ENCODE results near the gene KATNIP.
"Not testable (repeated sequence)": the region's sequence is repeated elsewhere in the genome, so short reads cannot be mapped to it uniquely, and the experiment has no call there.

The KATNIP gene

DNA sequence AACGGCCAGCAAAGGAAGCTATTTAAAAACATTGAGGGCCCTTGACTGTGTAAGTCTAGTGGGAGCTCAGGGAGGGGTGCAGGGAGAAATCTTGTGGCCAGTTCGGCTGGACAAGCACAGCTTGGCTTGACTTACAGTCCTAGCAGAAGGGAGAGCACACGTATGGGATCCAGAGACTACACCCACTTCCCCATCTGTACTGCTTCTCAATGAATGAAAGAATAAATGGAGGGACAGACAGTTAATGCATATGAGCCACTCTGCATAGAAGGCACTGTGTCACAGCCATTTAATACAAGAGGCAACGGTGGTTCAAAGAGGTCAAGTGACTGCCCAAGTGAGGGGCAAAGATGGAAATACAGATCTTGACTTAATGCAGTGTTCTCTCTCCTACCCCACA is 15.7 kb upstream of the KATNIP start:
- no peak for DNase-seq (ENCODE audit: low read depth, low spot score)

DNA sequence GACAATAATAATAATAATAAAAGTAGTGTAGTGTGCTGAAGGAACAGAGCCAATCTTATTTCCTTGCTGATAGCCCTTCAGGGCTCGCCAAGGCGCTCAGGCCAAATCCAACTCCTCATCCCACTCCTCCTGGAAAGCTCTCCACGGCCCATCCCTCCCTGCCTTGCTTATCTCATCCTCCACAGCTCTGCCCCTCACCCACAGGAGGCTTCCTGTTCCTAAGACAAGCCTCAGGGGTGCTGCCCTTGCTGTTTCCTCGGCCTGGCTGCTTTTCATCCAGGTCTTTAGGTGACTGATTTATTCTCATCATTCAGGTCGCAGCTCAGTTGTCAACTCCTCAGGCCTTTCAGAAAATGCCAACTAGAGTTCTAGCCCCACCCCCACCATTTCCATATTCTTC is 11.4 kb upstream of the KATNIP start:
- DNase-seq (ENCODE audit: low read depth, low spot score): no peak

DNA sequence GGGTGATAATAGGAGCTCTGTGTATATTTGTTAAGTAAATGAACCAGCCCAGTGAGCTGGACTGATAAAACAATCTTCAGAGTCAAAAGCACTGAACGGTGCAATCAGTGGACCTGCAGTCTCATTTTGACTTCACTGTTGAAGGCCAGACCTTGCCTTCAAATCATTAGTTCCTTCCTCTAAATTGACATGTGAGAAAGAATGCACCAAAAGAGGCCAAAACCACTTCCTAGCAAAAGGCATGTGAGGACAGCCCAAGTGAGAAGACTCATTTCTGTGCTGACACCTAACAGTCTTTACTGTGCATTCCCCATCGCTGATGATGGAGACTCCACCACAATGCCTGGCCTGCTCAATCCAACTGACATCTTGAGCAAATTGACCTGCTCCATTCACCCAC is 10.8 kb upstream of the KATNIP start:
- DNase-seq (ENCODE audit: low read depth, low spot score): no peak

DNA sequence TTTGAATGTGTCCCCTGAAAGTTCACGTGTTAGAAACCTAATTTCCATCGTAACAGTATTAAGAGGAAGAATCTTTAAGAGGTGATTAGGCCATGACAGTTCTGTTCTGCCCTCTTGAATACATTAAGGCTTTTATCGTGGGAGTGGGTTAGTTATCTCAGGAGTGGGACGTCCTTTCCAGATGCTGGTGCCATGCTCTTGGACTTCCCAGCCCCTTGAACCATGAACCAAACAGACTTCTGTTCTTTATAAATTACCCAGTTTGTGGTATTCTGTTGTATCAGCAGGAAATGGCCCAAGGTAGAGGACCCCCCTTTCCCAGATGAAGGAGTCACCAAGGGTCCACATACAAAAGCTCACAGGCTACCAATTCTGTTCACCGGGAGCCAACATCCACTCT is 10.3 kb upstream of the KATNIP start:
- DNase-seq (ENCODE audit: low read depth, low spot score): no peak

DNA sequence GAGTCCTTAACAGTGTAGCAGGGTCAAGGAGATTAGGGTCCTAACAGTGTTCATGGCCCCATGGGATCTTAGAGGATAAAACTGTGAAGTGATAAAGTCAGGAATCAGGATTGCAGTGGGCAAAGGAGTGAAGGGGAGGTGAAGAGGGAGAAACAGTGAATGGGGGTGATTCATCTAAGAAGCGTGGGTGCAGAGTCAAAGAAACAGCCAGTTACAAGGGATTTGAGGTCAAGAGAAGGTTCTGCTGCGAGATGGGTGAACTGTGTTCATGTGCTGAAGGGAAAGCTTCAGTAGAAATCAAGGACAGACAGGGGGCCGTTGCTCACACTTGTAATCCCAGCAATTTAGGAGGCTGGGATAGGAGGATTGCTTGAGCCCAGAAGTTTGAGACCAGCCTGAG is 6.1 kb upstream of the KATNIP start:
- DNase-seq (ENCODE audit: low read depth, low spot score): no peak

DNA sequence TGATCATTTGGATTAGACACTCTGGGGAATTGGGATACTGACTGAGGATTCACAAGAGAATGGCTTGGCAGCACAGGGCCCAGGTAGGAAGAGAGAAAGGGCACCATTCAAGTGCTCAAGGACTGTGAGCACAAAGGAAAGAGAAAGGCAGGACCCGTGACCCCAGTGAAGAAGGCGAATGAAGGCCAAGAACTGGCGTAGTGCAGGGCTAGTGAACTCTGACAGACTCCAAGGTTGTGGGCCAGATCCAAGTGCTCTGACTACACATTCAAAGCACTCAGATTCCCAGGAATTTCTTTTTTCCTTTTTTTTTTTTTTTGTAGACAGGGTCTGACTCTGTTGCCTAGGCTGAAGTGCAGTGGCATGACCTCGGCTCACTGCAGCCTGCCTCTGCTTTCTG is 5.3 kb upstream of the KATNIP start:
- no peak for DNase-seq (ENCODE audit: low read depth, low spot score)

DNA sequence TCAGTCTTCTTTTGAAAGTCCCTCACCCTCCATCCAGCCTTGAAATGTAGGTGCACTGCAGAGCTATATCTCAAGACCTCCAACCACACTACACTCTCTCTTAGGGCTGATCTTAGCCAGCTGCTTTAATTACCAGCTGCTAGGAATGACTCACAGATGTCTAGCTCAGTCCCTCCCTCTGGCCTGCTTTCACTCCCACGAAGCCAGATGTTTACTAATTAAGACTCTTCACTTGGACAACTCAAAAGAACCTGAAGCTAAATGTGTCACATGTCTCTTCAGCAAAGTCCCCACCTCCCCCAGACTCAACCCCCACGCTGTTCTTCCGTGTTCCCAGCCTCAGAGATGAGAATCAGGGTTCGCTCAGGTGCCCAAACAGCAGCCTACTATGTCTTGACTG is 2.8 kb upstream of the KATNIP start:
- peak; percentile 30 for DNase-seq (ENCODE audit: low read depth, low spot score)

DNA sequence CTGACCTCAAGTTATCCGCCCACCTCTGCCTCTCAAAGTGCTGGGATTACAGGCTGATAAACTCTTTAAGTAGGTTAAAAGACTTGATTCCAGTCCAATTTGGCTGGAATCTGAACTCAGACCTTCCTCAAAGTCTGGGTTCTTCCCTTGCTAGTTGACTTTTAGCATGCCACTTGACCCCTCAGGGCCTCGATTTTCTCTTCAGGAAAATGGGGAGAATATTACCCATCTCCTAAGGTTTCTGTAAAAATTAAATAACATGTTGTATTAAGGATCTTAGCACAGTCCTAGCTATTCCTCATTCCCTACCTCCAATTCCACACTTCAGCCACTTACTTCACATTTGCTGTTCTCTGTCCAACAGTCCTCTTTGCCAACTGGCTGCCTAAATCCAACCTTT is 2.1 kb upstream of the KATNIP start:
- no peak for DNase-seq (ENCODE audit: low read depth, low spot score)

DNA sequence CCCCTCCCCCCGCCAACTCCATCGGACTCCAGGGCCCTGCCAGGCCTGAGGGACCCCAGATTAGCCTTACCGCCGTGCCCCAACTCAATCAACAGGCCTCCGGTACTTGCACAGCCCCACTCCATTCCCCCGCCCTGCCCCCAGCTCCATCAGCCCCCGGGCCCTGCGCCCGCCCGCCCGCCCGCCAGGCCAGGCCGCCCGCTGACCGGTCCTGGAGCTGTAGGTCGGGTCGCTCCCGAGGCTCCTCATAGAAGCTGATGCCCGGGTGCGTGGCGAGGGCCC is 539 bp upstream of the KATNIP start:
- DNase-seq (ENCODE audit: low read depth, low spot score): no peak

DNA sequence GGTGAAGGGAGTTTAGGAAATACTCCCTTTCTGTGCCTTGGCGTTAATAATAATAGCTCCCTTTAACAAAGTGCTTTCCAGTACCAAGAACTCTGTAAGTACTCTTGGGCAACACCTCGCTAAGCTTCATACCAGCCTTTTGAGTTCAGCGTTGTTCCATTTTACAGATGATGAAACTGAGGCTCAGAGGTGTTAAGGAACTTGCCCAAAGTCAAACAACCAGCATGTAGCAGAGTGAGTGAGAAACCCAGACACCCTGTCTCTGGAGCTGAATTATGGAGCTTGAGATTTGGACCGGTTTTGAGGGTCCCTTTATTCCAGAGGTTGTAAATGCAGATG is 607 bp downstream of the KATNIP start:
- no peak for DNase-seq (ENCODE audit: low read depth, low spot score)

DNA sequence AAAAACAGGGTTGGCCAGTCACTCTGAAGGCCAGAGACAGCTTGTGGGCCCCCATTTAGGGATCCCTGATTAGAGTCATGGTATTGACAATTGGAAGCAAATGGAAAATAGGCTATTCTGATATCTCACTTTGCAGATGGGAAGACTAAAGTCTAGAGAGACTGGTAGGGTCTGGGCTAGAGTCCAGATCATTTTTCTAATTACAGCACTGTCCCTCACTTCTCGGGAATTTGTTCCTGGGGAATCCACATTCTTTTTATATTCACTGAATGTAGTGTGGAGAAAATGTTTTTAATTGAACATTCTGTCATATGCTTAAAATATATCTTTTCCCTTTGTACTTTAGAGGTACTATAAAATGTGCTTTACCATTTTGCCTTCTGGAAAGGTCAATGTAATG is 1.1 kb downstream of the KATNIP start:
- no peak for DNase-seq (ENCODE audit: low read depth, low spot score)

DNA sequence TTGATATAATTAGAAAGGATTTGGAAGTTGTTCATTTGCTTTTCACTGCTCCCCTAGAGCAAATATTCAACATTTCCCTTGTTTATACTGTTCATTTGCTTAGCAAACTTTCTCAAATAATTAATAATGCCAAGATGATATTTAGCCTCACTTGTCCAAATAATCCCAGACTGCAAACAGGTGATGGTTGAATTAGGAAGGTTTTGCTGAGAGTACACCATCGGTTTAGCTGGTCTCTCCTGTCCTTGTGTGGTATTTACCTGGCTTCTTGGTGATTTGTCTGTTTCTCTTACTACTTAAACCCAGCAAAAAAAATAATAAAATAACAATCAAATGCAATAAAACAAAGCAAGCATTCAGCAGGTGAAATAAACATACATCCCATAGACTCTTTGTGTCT is 6.5 kb downstream of the KATNIP start:
- DNase-seq (ENCODE audit: low read depth, low spot score): no peak

DNA sequence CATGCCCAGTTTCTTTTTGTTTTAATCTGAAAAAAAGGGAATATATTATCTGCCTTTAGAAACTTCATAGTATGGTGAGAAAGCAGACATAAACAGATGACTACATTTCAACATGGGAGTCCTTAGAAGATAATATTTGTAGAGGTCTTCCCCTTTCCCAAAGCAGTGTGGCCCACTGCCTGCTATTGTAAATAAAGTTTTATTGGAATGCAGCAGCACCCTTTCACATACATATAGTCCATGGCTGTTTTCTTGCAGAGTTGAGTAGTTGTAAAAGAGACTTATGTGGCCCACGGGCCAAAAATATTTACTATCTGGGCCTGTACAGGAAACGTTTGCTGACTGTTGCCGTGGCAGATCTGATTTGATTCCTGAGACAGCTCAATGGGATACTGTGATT is 8.5 kb downstream of the KATNIP start:
- no peak for DNase-seq (ENCODE audit: low read depth, low spot score)

DNA sequence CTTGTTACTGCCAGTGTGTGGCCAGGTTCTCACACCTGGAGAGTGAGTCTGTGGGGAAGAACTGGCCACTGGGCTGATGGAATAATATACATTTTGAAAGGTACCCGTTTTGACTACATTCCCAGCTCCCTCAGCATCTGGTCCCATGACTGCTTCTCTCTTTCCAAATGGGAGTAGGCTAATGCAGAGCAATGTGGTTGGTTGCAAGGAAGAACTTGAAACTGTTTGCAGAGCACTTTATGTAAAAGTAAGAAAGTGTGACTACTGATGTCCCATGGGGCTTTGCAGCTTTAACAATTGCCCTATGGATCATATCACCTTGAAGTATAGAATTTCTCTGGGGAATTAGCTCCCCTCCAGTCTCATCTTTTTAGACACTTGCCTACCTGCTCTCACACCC is 9.0 kb downstream of the KATNIP start:
- no peak for DNase-seq (ENCODE audit: low read depth, low spot score)

DNA sequence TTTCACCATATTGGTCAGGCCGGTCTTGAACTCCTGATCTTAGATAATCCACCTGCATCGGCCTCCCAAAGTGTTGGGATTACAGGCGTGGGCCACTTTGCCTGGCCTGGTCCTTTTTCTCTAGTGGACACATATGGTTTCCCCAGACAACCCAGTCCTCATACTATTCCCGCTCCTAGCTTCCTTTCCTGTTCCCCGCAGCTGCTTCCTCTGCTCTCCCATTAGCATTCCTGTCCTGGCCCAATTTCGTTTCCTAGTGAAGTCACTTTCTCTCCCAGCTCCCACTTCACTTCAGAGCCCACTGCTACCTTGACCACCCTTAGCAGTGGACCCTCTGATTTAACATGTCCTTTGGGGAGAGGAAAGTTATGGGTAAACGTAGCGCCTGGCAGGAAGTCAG is 11.3 kb downstream of the KATNIP start:
- DNase-seq (ENCODE audit: low read depth, low spot score): no peak

DNA sequence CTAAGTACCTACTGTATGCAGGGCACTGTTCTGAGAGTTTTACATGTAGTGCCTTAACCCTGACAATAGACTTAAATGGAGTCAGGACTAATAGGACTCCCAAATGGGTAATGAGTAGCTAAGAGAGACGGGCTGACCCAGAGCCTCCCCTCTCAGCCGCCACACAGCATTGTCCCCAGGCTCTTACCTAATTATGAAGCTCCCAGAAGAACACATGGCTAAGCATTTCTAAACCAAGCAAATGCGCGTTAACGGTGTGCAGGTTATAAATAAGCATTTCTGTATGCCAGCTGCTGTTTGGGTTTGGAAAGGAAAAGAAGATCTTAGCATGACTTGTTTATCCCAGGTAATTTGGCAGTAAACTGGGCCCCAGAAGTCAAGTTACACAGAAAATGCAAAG is 14.3 kb downstream of the KATNIP start:
- DNase-seq (ENCODE audit: low read depth, low spot score): no peak

DNA sequence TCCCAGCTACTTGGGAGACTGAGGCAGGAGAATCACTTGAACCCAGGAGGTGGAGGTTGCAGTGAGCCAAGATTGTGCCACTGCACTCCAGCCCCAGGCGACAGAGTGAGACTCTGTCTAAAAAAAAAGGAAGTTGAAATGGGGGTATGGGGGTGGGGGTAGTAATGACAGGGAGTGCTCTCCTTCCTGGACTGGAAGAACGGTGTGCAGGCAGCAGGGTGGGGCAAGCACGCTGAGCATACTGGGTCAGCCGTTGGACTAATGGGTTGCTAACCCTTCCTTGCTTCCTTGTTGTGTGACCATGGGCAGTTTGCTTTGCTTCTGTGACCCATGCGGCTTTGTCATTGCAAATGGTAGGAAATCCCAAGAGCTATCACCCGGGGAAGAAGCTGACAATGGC is 16.5 kb downstream of the KATNIP start:
- DNase-seq (ENCODE audit: low read depth, low spot score): no peak

DNA sequence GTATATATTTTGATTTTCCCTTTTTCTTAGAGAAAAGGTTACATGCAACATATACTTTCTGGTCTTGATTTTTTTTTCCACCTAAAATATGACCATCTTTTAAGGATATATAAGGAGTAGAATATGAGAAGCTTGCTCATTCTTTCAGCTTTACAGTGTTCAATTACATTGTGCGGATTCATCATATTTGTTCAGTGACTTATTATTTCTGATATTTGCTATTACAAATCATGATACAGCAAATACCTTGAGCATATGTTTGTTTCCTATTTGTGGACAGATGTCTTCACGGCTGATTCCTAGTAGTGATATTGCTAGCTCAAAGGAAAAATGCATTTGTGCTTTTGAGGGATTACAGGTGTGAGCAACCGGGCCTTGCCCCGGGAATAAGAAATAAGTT is 18.1 kb downstream of the KATNIP start:
- DNase-seq (ENCODE audit: low read depth, low spot score): no peak

DNA sequence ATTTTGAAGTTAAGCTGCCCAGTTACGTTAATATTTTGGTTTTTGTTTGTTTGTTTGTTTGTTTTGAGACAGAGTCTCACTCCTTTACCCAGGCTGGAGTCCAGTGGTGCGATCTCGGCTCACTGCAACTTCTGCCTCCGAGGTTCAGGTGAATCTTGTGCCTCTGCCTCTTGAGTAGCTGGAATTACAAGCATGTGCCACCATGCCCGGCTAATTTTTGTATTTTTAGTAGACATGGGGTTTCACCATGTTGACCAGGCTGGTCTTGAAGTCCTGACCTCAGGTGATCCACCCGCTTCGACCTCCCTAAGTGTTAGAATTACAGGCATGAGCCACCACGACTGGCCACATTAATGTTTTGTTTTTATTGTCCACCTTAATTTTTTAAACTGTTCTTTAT is 21.0 kb downstream of the KATNIP start:
- DNase-seq (ENCODE audit: low read depth, low spot score): not testable (repeated sequence)

DNA sequence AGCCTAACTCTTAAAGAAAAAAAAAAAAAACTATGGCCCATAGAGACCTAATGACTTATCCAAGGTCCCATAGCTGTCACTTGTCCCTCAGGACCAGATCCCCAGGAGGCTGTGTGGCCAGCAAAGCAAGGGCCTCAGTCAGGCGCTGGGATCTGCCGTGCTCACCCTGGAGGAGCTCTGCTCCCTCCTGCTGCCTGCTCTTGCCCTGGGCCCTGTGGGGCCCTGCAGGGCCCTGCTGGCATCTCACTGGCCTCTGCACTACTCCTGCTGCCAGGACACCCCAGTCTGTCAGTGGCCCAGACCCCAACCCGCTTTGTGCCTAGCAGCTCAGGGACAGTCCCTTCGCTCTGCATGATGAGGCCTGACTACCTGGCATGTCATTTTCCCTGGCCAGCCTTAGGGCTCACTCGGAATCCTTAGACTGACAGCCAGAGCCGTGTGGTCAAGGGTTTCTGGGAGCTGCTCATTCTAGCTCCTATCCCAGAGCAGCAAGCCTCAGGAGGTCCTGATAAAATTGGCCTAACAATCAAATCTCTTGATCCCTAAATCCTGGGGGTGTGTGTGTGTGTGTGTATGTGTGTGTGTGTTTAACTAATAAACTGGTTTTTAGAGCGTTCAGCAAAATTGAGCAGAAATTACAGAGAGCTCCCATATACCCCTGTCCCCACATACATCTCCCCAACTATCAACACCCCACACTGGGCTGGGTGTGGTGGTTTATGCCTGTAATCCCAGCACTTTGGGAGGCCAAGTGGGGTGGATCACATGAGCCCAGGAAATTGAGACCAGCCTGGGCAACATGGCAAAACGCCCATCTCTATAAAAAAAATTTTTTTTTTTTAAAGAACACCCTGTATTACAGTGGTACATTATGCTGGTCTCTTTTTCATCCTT is 21.7 kb downstream of the KATNIP start:
- DNase-seq (ENCODE audit: low read depth, low spot score): no peak

DNA sequence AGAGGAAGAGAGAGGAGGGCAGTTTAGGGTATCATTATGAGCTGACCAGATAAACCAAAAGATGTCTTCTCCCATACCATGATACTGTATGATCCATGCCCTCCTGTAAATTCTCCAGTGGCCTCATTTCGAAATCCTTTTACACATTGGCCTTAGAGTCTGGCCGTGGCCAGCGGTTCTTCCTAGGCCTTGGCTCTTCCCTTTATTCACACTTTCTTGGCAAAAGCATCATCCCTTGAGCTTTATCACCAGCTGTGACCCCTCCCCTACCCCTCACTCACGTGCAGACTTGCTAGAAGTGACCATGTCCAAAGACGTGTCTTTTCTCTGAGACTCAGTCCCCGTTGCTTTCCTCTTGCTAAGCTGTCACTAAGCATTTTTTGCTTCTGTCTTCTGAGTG is 22.8 kb downstream of the KATNIP start:
- no peak for DNase-seq (ENCODE audit: low read depth, low spot score)

DNA sequence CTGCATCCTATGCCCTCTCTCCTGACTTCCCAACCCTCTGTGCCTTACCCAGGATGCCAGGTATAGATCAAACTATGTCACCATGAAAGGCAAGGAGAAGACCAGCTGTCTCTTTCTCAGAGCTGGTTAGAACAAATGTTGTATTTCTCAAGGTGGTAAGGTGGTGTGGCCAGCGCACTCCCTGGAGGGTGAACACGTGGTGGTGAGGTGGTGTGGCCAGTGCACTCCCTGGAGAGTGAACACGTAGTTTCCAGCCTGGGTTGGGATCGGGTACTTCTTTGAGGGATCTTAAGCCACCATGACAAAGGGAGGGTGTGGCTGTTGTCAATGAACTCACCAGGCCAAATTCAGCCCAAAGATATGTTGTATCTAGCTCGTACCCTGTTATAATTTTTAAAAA is 26.8 kb downstream of the KATNIP start:
- no peak for DNase-seq (ENCODE audit: low read depth, low spot score)

DNA sequence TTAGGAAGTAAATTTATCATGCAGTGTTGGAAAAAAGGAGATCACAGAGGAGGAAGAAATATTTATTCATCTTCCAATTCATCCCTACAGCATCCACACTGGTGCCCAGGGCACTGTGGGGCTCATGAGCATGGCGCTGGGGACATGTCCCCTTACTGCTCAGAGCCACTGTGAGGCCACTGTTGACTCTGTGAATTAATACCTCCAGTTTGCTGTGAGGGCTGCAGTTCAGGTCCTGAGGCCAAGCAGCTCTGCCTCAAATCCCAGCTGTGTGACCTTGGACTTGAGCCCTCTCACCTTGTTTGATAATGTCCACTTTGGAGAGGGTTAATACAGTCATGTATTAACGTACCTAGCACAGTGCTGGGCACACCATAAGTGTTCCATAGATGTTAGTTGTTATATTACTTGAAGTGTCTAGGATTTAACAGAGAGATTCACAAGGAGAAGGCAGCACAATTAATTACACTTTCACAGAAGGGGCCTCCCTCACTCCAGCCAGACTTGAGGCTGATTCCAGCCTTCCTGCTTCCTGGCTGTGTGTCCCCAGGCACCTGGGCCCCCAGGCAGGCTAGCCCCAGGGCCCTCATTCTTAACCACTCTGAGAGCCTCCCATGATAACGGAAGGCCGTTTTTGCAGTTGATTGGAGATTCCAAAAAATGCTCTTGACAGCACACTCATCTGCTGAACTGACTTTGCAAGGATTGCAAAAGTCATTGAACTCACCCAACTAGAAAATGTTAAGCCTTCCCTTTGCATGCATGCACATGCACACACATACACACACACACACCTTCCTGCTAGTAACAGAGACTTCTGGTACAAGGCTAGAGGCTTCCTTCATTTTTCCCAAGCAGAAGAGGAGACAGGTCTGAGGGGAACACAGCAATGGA is 29.4 kb downstream of the KATNIP start:
- DNase-seq (ENCODE audit: low read depth, low spot score): no peak
